Mesendoderm (in vitro differentiated cells): Measurements from ENCODE around the gene HEPHL1.
"Not testable (repeated sequence)": the region's sequence is repeated elsewhere in the genome, so short reads cannot be mapped to it uniquely, and the experiment has no call there.

ENCODE experiments used
- DNase-seq: peaks from one replicate; pipeline ENCODE4 v3.0.0; 2013
- H2AK5ac ChIP-seq: 2 replicates; pipeline ENCODE4 v1.6.1; 2013; ENCODE audit warnings: low read length, inconsistent platforms
- H2BK120ac ChIP-seq: 2 replicates; pipeline ENCODE4 v1.6.1; 2013; ENCODE audit warnings: low read depth, mild to moderate bottlenecking, low read length, moderate library complexity, mixed read lengths
- H2BK15ac ChIP-seq: replicated peaks from 2 replicates; pipeline ENCODE4 v1.6.1; 2013; ENCODE audit warnings: low read depth, mild to moderate bottlenecking, moderate library complexity
- H2BK5ac ChIP-seq: 2 replicates; pipeline ENCODE4 v1.6.1; 2013; ENCODE audit warnings: low read length, inconsistent platforms
- H3K18ac ChIP-seq: 2 replicates; pipeline ENCODE4 v1.6.1; 2013; ENCODE audit warnings: mild to moderate bottlenecking, low read length, mixed read lengths
- H3K23ac ChIP-seq: one replicate; pipeline ENCODE4 v1.6.1; 2013; ENCODE audit warnings: low read length
- H3K27ac ChIP-seq: 2 replicates; pipeline ENCODE4 v1.5.1; 2013; ENCODE audit warnings: low read depth, mild to moderate bottlenecking, inconsistent platforms, low read length, moderate library complexity
- H3K27me3 ChIP-seq: 2 replicates; pipeline ENCODE4 v1.6.1; 2013; ENCODE audit warnings: low read length, control low read depth, mild to moderate bottlenecking, inconsistent platforms; ENCODE audit not compliant: insufficient read depth, poor library complexity
- H3K36me3 ChIP-seq: 2 replicates; pipeline ENCODE4 v1.6.1; 2013; ENCODE audit warnings: low read length, inconsistent platforms; ENCODE audit not compliant: control insufficient read depth, insufficient read depth
- H3K4ac ChIP-seq: one replicate; pipeline ENCODE4 v1.6.1; 2013; ENCODE audit warnings: low read depth, mild to moderate bottlenecking, low read length, moderate library complexity
- H3K4me1 ChIP-seq: 2 replicates; pipeline ENCODE4 v1.6.1; 2013; ENCODE audit warnings: low read depth, low read length, inconsistent platforms; ENCODE audit not compliant: control insufficient read depth
- H3K4me2 ChIP-seq: 2 replicates; pipeline ENCODE4 v1.6.1; 2013; ENCODE audit warnings: low read length
- H3K4me3 ChIP-seq: 2 replicates; pipeline ENCODE4 v1.5.1; 2013; ENCODE audit warnings: mild to moderate bottlenecking, low read length
- H3K56ac ChIP-seq: one replicate; pipeline ENCODE4 v1.6.1; 2013; ENCODE audit warnings: low read length
- H3K79me1 ChIP-seq: 2 replicates; pipeline ENCODE4 v1.6.1; 2013; ENCODE audit warnings: low read length, inconsistent platforms
- H3K79me2 ChIP-seq: 2 replicates; pipeline ENCODE4 v1.6.1; 2013; ENCODE audit warnings: mild to moderate bottlenecking, low read length; ENCODE audit not compliant: control insufficient read depth, insufficient read depth
- H3K9ac ChIP-seq: 2 replicates; pipeline ENCODE4 v1.6.1; 2013; ENCODE audit warnings: low read length, inconsistent platforms
- H4K5ac ChIP-seq: one replicate; pipeline ENCODE4 v1.6.1; 2013; ENCODE audit warnings: low read length
- H4K8ac ChIP-seq: one replicate; pipeline ENCODE4 v1.6.1; 2013; ENCODE audit warnings: low read depth, mild to moderate bottlenecking, control low read depth, low read length, moderate library complexity
- WGBS: extraction: QIAGEN DNeasy Blood & Tissue Kit; methylation state at CpG from one replicate; pipeline ENCODE4 v1.1.7; 2013; ENCODE audit warnings: low lambda C conversion rate, missing lambda C conversion rate; ENCODE audit not compliant: insufficient coverage; ENCODE audit errors: extremely low coverage; 5-methylcytosine and 5-hydroxymethylcytosine counted together

Gene HEPHL1

GRCh38 chr11:94111241-94111640, 90.1 kb downstream of the HEPHL1 start:
- WGBS: no CpG with 5 or more reads among the region's 3 CpGs
- Histone ChIP-seq H3K18ac (no peak overlapping the region), H3K27ac (no peak overlapping the region)

DNA sequence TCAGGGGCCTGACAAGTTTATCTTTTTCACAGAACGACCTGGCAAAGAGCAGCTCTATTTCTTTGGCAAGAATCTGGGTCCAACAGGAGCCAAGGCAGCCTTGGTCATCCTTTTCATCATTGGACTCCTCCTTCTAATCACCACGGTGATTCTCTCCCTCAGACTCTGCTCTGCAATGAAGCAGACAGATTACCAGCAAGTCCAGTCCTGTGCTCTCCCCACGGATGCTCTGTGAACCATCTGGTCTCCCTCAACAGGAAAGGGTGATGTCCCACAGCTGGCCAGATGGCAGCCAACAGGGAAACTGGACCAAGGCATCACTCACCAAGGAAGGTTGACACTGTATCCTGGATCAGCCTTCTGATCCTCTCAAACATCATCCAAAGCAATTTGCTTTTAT, 90.5 kb downstream of the HEPHL1 start:
- Histone ChIP-seq H3K9ac (no peak overlapping the region), H3K4me2 (no peak overlapping the region), H3K4me3 (no peak overlapping the region), H4K8ac (no peak overlapping the region), H3K18ac (no peak overlapping the region), H3K4me1 (no peaks in the 10 kb centered on the region), H2BK15ac (no peak overlapping the region), H2BK5ac (no peak overlapping the region), H3K79me2 (no peaks in the 10 kb centered on the region), H3K4ac (no peak overlapping the region), H3K23ac (no peak overlapping the region), H3K27me3 (no peaks in the 10 kb centered on the region), H2BK120ac (no peak overlapping the region), H3K56ac (no peak overlapping the region), H3K36me3 (no peaks in the 10 kb centered on the region), H3K27ac (no peak overlapping the region), H3K79me1 (no peaks in the 10 kb centered on the region), H2AK5ac (no peak overlapping the region), H4K5ac (no peak overlapping the region)
- WGBS: no CpG with 5 or more reads among the region's 3 CpGs
- no peak for DNase-seq

More at GRCh38 chr11:94111241-94111640, 90.1 kb downstream of the HEPHL1 start:
- no peak for DNase-seq
- no peaks in the 10 kb centered on the region for H3K4me1 ChIP-seq
- no peak overlapping the region for H2BK120ac ChIP-seq
- H2AK5ac ChIP-seq: no peak overlapping the region
- no peaks in the 10 kb centered on the region for H3K27me3 ChIP-seq
- H3K4ac ChIP-seq: no peak overlapping the region
- H3K36me3 ChIP-seq: no peaks in the 10 kb centered on the region
- H3K4me2 ChIP-seq: no peak overlapping the region
- no peak overlapping the region for H3K56ac ChIP-seq
- H4K5ac ChIP-seq: no peak overlapping the region
- H3K9ac ChIP-seq: no peak overlapping the region
- H3K23ac ChIP-seq: no peak overlapping the region
- H2BK15ac ChIP-seq: no peak overlapping the region
- H3K79me1 ChIP-seq: no peaks in the 10 kb centered on the region
- no peaks in the 10 kb centered on the region for H3K79me2 ChIP-seq
- H4K8ac ChIP-seq: no peak overlapping the region
- no peak overlapping the region for H3K4me3 ChIP-seq
- H2BK5ac ChIP-seq: no peak overlapping the region

- DNase-seq: no peak
- no peak overlapping the region for H3K4ac ChIP-seq
- no peaks in the 10 kb centered on the region for H3K36me3 ChIP-seq
- H3K4me1 ChIP-seq: no peaks in the 10 kb centered on the region
- H3K56ac ChIP-seq: no peak overlapping the region
- H3K4me3 ChIP-seq: no peak overlapping the region
- no peak overlapping the region for H2BK120ac ChIP-seq
- H3K27me3 ChIP-seq: no peaks in the 10 kb centered on the region
- no peak overlapping the region for H3K4me2 ChIP-seq
- no peak overlapping the region for H4K5ac ChIP-seq
- no peak overlapping the region for H3K27ac ChIP-seq
- no peak overlapping the region for H2BK5ac ChIP-seq
- H2BK15ac ChIP-seq: no peak overlapping the region
- H3K18ac ChIP-seq: no peak overlapping the region
- no peaks in the 10 kb centered on the region for H3K79me2 ChIP-seq
- no peak overlapping the region for H3K23ac ChIP-seq
- no peaks in the 10 kb centered on the region for H3K79me1 ChIP-seq
- WGBS: no CpG with 5 or more reads among the region's 1 CpG
- no peak overlapping the region for H3K9ac ChIP-seq
- no peak overlapping the region for H4K8ac ChIP-seq
- H2AK5ac ChIP-seq: no peak overlapping the region
Measured at GRCh38 chr11:94112206-94112953, 91.2 kb downstream of the HEPHL1 start.

DNA sequence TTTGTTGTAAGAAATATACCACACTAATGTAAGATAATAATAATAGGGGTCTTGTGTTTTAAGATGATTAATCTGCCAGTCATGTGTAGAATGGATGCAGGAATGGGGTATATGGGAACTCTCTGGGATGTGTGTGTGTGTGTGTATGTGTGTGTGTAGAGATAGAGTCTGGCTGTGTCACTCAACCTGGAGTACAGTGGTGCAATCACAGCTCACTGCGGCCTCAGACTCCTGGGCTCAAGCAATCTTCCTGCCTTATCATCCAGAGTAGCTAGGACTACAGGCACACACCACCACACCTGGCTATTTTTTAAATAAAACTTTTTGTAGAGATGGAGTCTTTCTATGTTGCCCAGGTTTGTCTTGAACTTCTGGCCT, 96.0 kb downstream of the HEPHL1 start:
- Histone ChIP-seq H4K8ac (no peak overlapping the region), H3K79me2 (no peaks in the 10 kb centered on the region), H3K9ac (no peak overlapping the region), H4K5ac (no peak overlapping the region), H3K4me3 (no peak overlapping the region), H2BK120ac (no peak overlapping the region), H3K4me2 (no peak overlapping the region), H2BK5ac (no peak overlapping the region), H3K27ac (no peak overlapping the region), H3K4me1 (no peaks in the 10 kb centered on the region), H3K23ac (no peak overlapping the region), H2BK15ac (no peak overlapping the region), H3K79me1 (no peaks in the 10 kb centered on the region), H3K27me3 (no peaks in the 10 kb centered on the region), H3K56ac (no peak overlapping the region), H3K18ac (no peak overlapping the region), H3K36me3 (no peaks in the 10 kb centered on the region), H3K4ac (no peak overlapping the region), H2AK5ac (no peak overlapping the region)
- no peak for DNase-seq
- WGBS: no CpG with 5 or more reads among the region's 1 CpG

DNA sequence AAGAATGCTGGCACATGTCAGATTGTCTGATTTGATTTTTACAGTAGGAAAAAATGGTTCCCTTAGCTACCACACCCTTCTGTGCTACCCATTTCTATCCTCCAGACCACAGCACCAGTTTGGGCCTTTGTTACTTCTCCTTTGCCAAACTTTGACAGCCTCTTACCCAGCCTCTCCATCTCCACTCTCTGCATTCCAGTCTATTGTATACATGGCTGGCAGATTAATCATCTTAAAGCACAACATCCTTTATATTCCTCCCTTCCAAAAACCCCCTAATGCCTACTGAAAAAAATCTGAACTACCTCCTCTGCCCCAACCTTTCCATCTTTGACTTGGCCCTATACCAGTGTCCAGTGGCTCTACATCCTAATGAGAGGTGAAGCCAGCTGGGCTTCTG, 96.7 kb downstream of the HEPHL1 start:
- Histone ChIP-seq H2BK120ac (no peak overlapping the region), H2AK5ac (no peak overlapping the region), H3K79me1 (no peaks in the 10 kb centered on the region), H3K23ac (no peak overlapping the region), H3K4me3 (no peak overlapping the region), H4K5ac (no peak overlapping the region), H3K4me2 (no peak overlapping the region), H3K4me1 (no peaks in the 10 kb centered on the region), H3K36me3 (no peaks in the 10 kb centered on the region), H3K56ac (no peak overlapping the region), H3K4ac (no peak overlapping the region), H3K9ac (no peak overlapping the region), H4K8ac (no peak overlapping the region), H2BK5ac (no peak overlapping the region), H3K27me3 (no peaks in the 10 kb centered on the region), H3K79me2 (no peaks in the 10 kb centered on the region), H3K27ac (no peak overlapping the region), H3K18ac (no peak overlapping the region), H2BK15ac (no peak overlapping the region)
- DNase-seq: no peak

GRCh38 chr11:94119676-94120075, 98.5 kb downstream of the HEPHL1 start:
- not testable (repeated sequence) for H3K36me3 ChIP-seq, H3K27ac ChIP-seq, H2AK5ac ChIP-seq, H2BK15ac ChIP-seq, H3K4me1 ChIP-seq, H3K79me1 ChIP-seq, H4K8ac ChIP-seq, H2BK5ac ChIP-seq, H3K56ac ChIP-seq, H3K9ac ChIP-seq, H3K27me3 ChIP-seq, DNase-seq, H3K23ac ChIP-seq, H3K4ac ChIP-seq, H3K4me3 ChIP-seq, H3K18ac ChIP-seq, H3K4me2 ChIP-seq, H4K5ac ChIP-seq, H3K79me2 ChIP-seq, H2BK120ac ChIP-seq
- no CpG with 5 or more reads among the region's 6 CpGs for WGBS
